HG02759 (cell line): ENCODE data around the gene CNTNAP2.
"Not testable (repeated sequence)": the region's sequence is repeated elsewhere in the genome, so short reads cannot be mapped to it uniquely, and the experiment has no call there.

Source experiments
- ATAC-seq: cut with Tn5 transposase; IDR thresholded peaks from one replicate; pipeline ENCODE4 v1.9.1; 2021; ENCODE audit warnings: mild to moderate bottlenecking, moderate library complexity; ENCODE audit not compliant: unreplicated experiment

The CNTNAP2 gene

GRCh38 chr7:148299350-148300276 is 2183.0 kb downstream of the CNTNAP2 start:
- ATAC-seq, result no peak

GRCh38 chr7:148302436-148302835 is 2185.8 kb downstream of the CNTNAP2 start:
- not testable (repeated sequence) for ATAC-seq

- ATAC-seq, result no peak
These were observed 2186.9 kb downstream of the CNTNAP2 start for GRCh38 chr7:148303295-148304082.

- ATAC-seq, result no peak
These were observed 2187.4 kb downstream of the CNTNAP2 start for GRCh38 chr7:148304083-148304335.

GRCh38 chr7:148304456-148304855 is 2187.9 kb downstream of the CNTNAP2 start:
- ATAC-seq, result peak; percentile 74

- ATAC-seq, result no peak
These were observed 2190.2 kb downstream of the CNTNAP2 start for GRCh38 chr7:148306759-148307158.

- ATAC-seq, result no peak
These were observed 2201.7 kb downstream of the CNTNAP2 start for GRCh38 chr7:148318102-148318811.

GRCh38 chr7:148318838-148319237 is 2202.2 kb downstream of the CNTNAP2 start:
- ATAC-seq, result no peak

- ATAC-seq, result no peak
These were observed 2202.8 kb downstream of the CNTNAP2 start for GRCh38 chr7:148319316-148319808.

GRCh38 chr7:148325208-148325607 is 2208.6 kb downstream of the CNTNAP2 start:
- no peak for ATAC-seq

- no peak for ATAC-seq
These were observed 2210.8 kb downstream of the CNTNAP2 start for GRCh38 chr7:148327379-148327778.

GRCh38 chr7:148328906-148329305 is 2212.3 kb downstream of the CNTNAP2 start:
- ATAC-seq, result no peak

GRCh38 chr7:148330124-148330818 is 2213.7 kb downstream of the CNTNAP2 start:
- ATAC-seq, result no peak

GRCh38 chr7:148330822-148331221 is 2214.2 kb downstream of the CNTNAP2 start:
- ATAC-seq, result no peak

- not testable (repeated sequence) for ATAC-seq
These were observed 2214.9 kb downstream of the CNTNAP2 start for GRCh38 chr7:148331456-148331855.

- ATAC-seq, result no peak
These were observed 2215.9 kb downstream of the CNTNAP2 start for GRCh38 chr7:148332191-148333186.

GRCh38 chr7:148334441-148334956 is 2217.9 kb downstream of the CNTNAP2 start:
- no peak for ATAC-seq

- ATAC-seq, result no peak
These were observed 2218.5 kb downstream of the CNTNAP2 start for GRCh38 chr7:148334959-148335577.

GRCh38 chr7:148335790-148336189 is 2219.2 kb downstream of the CNTNAP2 start:
- ATAC-seq, result no peak
